ENCODE measurements around the gene MAP1S.

MAP1S gene

GRCh38 chr19:17770613-17771012, 51.3 kb downstream of the MAP1S start:
- H3K4me2 ChIP-seq (ENCODE audit: insufficient read depth, low read length): no peak overlapping the region
- no peak overlapping the region for H2AFZ ChIP-seq (ENCODE audit: low read depth, low read length)
- H3K36me3 ChIP-seq (ENCODE audit: insufficient read depth, low read length): peaks cover 78% of the 10 kb centered on the region
- H3K9ac ChIP-seq (ENCODE audit: low read depth, low read length): no peak overlapping the region
- H3K79me2 ChIP-seq (ENCODE audit: insufficient read depth, low read length): no peaks in the 10 kb centered on the region
- H3K4me3 ChIP-seq (ENCODE audit: low read depth in 1 of 2, low read length in 2 of 2): no peak overlapping the region
- H4K20me1 ChIP-seq (ENCODE audit: insufficient read depth, low read length): peaks cover 3% of the 10 kb centered on the region; the same call in 1 of the 2 replicates
- H3K4me1 ChIP-seq (ENCODE audit: insufficient read depth, low read length): no peaks in the 10 kb centered on the region
- no peak for TF ChIP-seq CTCF (IDR thresholded peaks at IDR 0.05; ENCODE audit: borderline replicate concordance, extremely low read depth, low read length, poor library complexity, severe bottlenecking)
- TF ChIP-seq EZH2 (IDR thresholded peaks at IDR 0.05; ENCODE audit: borderline replicate concordance, low read depth, low read length, severe bottlenecking): no peak
- H3K27me3 ChIP-seq (ENCODE audit: insufficient read depth, low read length, poor library complexity): no peaks in the 10 kb centered on the region
- no peak overlapping the region for H3K27ac ChIP-seq (ENCODE audit: low read length)
- ATAC-seq (ENCODE audit: insufficient read depth, low read depth): no peak
- no peak for DNase-seq
- no peaks in the 10 kb centered on the region for H3K9me3 ChIP-seq (ENCODE audit: insufficient read depth, low read length, severe bottlenecking)

GRCh38 chr19:17772172-17772571, 52.9 kb downstream of the MAP1S start:
- no peak for TF ChIP-seq EZH2 (IDR thresholded peaks at IDR 0.05; ENCODE audit: borderline replicate concordance, low read depth, low read length, severe bottlenecking)
- TF ChIP-seq CTCF (IDR thresholded peaks at IDR 0.05; ENCODE audit: borderline replicate concordance, extremely low read depth, low read length, poor library complexity, severe bottlenecking): no peak
- no peak overlapping the region for H3K9ac ChIP-seq (ENCODE audit: low read depth, low read length)
- ATAC-seq (ENCODE audit: insufficient read depth, low read depth) (peak; percentile 37; the same call in 1 of the 3 replicates), DNase-seq (peak; percentile 29)
- H3K27me3 ChIP-seq (ENCODE audit: insufficient read depth, low read length, poor library complexity): no peaks in the 10 kb centered on the region
- no peak overlapping the region for H2AFZ ChIP-seq (ENCODE audit: low read depth, low read length)
- H3K79me2 ChIP-seq (ENCODE audit: insufficient read depth, low read length): no peaks in the 10 kb centered on the region
- H3K4me2 ChIP-seq (ENCODE audit: insufficient read depth, low read length): no peak overlapping the region
- no peak overlapping the region for H3K27ac ChIP-seq (ENCODE audit: low read length)
- H3K4me1 ChIP-seq (ENCODE audit: insufficient read depth, low read length): no peaks in the 10 kb centered on the region
- no peaks in the 10 kb centered on the region for H3K9me3 ChIP-seq (ENCODE audit: insufficient read depth, low read length, severe bottlenecking)
- peaks cover 79% of the 10 kb centered on the region for H3K36me3 ChIP-seq (ENCODE audit: insufficient read depth, low read length)
- no peak overlapping the region for H3K4me3 ChIP-seq (ENCODE audit: low read depth in 1 of 2, low read length in 2 of 2)
- peaks cover 3% of the 10 kb centered on the region; the same call in 1 of the 2 replicates for H4K20me1 ChIP-seq (ENCODE audit: insufficient read depth, low read length)

GRCh38 chr19:17775245-17775927, 56.1 kb downstream of the MAP1S start:
- TF ChIP-seq CTCF (IDR thresholded peaks at IDR 0.05; ENCODE audit: borderline replicate concordance, extremely low read depth, low read length, poor library complexity, severe bottlenecking) (peak; percentile 85), EZH2 (IDR thresholded peaks at IDR 0.05; ENCODE audit: borderline replicate concordance, low read depth, low read length, severe bottlenecking) (no peak)

More at GRCh38 chr19:17775245-17775927, 56.1 kb downstream of the MAP1S start:
- H2AFZ ChIP-seq (ENCODE audit: low read depth, low read length): no peak overlapping the region
- no peak overlapping the region for H3K9ac ChIP-seq (ENCODE audit: low read depth, low read length)
- H4K20me1 ChIP-seq (ENCODE audit: insufficient read depth, low read length): peaks cover 7% of the 10 kb centered on the region
- DNase-seq: peak; percentile 48
- ATAC-seq (ENCODE audit: insufficient read depth, low read depth): 0 out of 3 replicates have a peak, but pooled peaks have one; percentile 18
- no peak overlapping the region for H3K4me3 ChIP-seq (ENCODE audit: low read depth in 1 of 2, low read length in 2 of 2)
- no peaks in the 10 kb centered on the region for H3K27me3 ChIP-seq (ENCODE audit: insufficient read depth, low read length, poor library complexity)
- no peak overlapping the region for H3K27ac ChIP-seq (ENCODE audit: low read length)
- peaks cover 63% of the 10 kb centered on the region for H3K36me3 ChIP-seq (ENCODE audit: insufficient read depth, low read length)
- H3K79me2 ChIP-seq (ENCODE audit: insufficient read depth, low read length): no peaks in the 10 kb centered on the region
- no peaks in the 10 kb centered on the region for H3K9me3 ChIP-seq (ENCODE audit: insufficient read depth, low read length, severe bottlenecking)
- no peak overlapping the region for H3K4me2 ChIP-seq (ENCODE audit: insufficient read depth, low read length)
- no peaks in the 10 kb centered on the region for H3K4me1 ChIP-seq (ENCODE audit: insufficient read depth, low read length)

All from DND-41 (cell line).